GM21423 (cell line): ENCODE data around the gene ADRM1.

Experiments
- ATAC-seq: cut with Tn5 transposase; IDR thresholded peaks from one replicate; pipeline ENCODE4 v1.9.1; 2021; ENCODE audit warnings: mild to moderate bottlenecking, moderate library complexity; ENCODE audit not compliant: unreplicated experiment

Gene ADRM1

GRCh38 chr20:62302341-62303061, at the start of gene ADRM1:
ADRM1 (plus strand) TSS chr20:62302997; CDS start chr20:62303569, 572 bp downstream.
- ATAC-seq: peak; percentile 82

GRCh38 chr20:62253398-62253797, 49.4 kb upstream of the ADRM1 start:
- no peak for ATAC-seq

GRCh38 chr20:62254021-62254724, 48.6 kb upstream of the ADRM1 start:
- no peak for ATAC-seq

- no peak for ATAC-seq
These were observed 46.8 kb upstream of the ADRM1 start for GRCh38 chr20:62255976-62256375.

GRCh38 chr20:62258499-62259293, 44.1 kb upstream of the ADRM1 start:
- no peak for ATAC-seq

GRCh38 chr20:62259294-62259565, 43.6 kb upstream of the ADRM1 start:
- no peak for ATAC-seq

GRCh38 chr20:62262064-62262463, 40.7 kb upstream of the ADRM1 start:
- ATAC-seq: no peak

GRCh38 chr20:62263396-62263795, 39.4 kb upstream of the ADRM1 start:
- no peak for ATAC-seq

GRCh38 chr20:62265365-62265764, 37.4 kb upstream of the ADRM1 start:
- ATAC-seq: no peak

GRCh38 chr20:62266340-62266739, 36.5 kb upstream of the ADRM1 start:
- ATAC-seq: no peak

GRCh38 chr20:62266851-62267250, 35.9 kb upstream of the ADRM1 start:
- ATAC-seq: no peak

- no peak for ATAC-seq
These were observed 35.3 kb upstream of the ADRM1 start for GRCh38 chr20:62267543-62267942.

GRCh38 chr20:62268228-62268900, 34.4 kb upstream of the ADRM1 start:
- ATAC-seq: no peak

- no peak for ATAC-seq
These were observed 33.4 kb upstream of the ADRM1 start for GRCh38 chr20:62269378-62269777.

GRCh38 chr20:62269871-62270270, 32.9 kb upstream of the ADRM1 start:
- ATAC-seq: no peak

GRCh38 chr20:62272200-62272599, 30.6 kb upstream of the ADRM1 start:
- ATAC-seq: no peak

- ATAC-seq: no peak
These were observed 29.4 kb upstream of the ADRM1 start for GRCh38 chr20:62273416-62273815.

GRCh38 chr20:62274332-62274950, 28.4 kb upstream of the ADRM1 start:
- ATAC-seq: no peak

GRCh38 chr20:62275219-62275618, 27.6 kb upstream of the ADRM1 start:
- ATAC-seq: no peak

- no peak for ATAC-seq
These were observed 26.4 kb upstream of the ADRM1 start for GRCh38 chr20:62276439-62276838.

GRCh38 chr20:62277253-62277652, 25.5 kb upstream of the ADRM1 start:
- ATAC-seq: no peak
